NCI-H82 treated with DMSO at 0.1 percent for 48 hours (cell line): ENCODE measurements around the gene COA5.

ENCODE experiments used
- DNase-seq: peaks from one replicate; lab custom pipeline; 2025; ENCODE audit not compliant: unreplicated experiment; lab: John Stamatoyannopoulos, UW

The COA5 gene

DNA sequence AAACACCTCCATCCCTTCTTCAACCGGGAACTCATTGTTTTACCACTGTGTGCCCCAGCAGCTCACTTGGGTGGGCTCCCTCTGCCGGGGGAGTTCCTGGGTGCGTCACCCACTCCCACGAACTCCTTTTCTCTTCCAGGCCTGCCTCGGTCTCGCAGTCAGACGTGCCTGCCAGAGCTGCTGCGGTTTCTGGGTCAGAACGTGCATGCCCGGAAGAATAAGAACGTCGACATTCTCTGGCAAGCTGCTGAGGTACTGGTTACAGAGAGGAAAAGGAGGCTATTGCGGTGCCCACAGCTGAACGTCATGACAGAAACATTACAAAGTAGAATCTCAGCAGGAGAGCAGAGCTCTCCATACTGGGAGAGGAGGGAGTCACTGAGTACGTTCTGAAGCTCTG lies 35.6 kb downstream of the COA5 start:
- no peak for DNase-seq

DNA sequence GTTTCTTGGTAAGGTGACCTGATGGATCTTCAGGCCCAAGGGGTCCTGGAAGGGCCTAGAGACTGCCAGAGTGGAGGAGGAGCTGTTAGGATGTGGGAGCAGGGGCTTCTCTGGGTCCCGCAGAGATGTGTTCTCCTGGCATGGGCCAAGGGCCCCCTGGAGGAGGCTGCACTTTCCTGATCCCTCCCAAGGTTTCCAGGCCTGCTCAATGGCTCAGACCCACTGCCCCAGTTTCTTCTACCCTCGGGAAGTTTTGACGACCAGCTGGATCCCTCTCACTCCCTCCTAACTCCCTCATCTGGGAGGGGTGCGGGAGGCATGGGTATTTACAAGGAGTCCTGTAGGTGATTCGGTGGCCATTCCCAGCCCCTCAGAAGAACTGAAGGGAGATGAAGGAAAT lies 36.1 kb downstream of the COA5 start:
- no peak for DNase-seq

DNA sequence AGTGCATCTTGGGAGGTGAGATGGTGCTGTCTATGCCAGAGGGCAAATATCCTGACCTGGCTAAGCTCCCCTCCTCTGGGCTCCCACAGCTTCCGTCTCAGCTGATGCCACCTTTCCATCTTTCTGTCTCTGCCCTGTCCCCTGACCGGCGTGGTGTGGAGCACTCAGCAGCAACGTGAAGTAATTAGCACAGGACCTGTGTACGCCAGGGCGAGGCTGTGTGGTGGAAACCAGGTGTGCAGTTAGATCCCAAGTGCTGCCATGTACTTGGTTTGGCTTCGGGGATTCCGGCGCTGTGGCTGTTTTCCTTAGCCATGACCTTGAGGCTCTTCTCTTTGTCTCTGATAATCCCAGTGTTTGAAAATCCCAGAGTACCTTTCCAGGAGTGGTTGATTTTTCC lies 36.5 kb downstream of the COA5 start:
- no peak for DNase-seq

DNA sequence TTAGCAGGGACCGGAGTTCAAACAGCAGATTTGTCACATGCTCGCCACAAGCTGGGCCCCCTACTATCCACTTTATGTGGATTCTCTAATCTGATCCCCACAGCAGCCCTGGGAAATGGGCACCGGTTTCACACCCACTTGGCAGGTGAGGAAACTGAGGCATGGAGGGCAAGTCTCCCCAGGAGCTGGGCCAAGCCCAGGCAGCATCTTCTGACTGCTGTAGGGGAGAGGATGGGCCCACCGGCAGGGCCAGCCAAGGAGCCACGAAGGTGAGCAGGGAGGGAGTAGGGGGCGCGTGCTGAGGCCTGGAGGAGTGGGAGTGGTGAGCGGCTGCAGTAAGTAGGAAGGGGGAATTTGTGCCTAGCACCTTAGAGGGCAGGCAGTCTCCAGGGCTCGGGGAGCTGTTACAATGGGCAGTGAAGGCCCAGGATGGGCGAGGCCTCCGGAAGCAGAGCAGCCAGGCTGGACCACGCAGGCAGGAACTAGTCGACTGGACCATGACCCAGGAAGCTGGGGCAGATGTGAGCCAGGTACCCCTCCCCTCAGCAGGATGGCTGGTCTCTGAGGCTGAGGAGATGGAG lies 37.1 kb downstream of the COA5 start:
- no peak for DNase-seq

DNA sequence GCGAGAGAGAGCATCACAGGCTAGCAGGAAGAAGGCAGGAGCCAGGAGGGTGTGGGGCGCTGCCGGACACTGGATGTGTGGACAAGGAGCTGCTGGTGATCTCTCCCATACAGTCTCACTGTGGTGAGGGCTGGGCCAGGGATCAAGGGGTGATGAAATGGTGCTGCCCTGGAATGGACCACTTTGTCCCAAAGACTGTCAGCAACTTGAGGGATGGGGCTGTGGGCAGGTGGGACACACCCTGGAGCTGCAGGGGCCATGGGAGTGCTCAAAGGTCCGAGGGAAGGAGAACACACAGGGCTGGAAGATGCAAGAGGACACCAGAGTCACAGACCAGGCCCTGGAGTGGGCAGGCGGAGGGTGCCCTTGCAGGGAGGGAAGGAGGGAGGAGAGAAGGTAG lies 38.0 kb downstream of the COA5 start:
- DNase-seq, result no peak

DNA sequence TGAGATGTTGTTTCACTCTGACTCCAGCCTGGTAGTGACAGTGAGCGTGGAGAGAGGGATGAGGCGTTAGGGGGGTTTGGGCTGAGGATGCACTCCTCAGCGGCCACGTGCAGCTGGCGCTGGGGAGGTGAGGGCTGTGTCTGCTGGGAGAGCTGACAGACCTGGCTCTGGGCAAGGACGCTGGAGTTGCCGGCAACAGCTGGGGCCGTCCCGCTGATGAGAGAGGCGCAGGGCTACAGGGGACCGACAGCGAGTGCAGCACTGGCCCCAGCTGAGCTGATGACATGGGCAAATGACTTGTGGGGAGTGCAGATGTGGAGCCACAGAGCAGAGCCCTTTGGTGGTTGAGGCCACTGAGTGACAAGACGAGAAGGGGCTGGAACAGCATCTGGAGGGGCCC lies 38.4 kb downstream of the COA5 start:
- no peak for DNase-seq

DNA sequence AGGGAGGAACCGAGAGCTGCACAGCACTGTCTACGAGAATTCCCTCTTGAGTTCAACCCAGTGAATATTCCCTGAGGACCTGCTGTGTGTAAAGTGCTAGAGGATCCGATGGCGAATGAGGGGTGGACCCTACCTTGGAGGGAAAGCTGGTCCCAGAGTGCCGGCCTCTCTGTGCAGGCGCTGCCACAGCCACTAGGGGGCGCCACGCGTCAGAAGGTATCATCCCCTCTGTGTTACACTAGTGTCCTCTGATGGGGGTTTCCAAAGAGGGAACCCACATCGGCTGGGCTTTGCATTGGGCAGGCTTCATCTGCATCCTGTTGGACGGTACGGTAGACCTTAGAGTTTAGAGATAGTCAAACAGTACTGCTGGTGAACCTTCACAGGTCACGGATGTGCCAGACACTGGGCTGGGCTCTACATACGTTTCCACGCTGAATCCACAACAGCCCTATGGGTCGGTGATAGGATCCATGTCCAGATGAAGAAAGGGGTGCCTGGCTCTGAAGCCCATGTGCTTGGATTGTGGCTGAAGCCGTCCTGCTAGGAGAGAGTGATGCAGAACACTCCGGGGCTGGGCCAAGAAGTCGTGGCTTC lies 39.0 kb downstream of the COA5 start:
- no peak for DNase-seq

DNA sequence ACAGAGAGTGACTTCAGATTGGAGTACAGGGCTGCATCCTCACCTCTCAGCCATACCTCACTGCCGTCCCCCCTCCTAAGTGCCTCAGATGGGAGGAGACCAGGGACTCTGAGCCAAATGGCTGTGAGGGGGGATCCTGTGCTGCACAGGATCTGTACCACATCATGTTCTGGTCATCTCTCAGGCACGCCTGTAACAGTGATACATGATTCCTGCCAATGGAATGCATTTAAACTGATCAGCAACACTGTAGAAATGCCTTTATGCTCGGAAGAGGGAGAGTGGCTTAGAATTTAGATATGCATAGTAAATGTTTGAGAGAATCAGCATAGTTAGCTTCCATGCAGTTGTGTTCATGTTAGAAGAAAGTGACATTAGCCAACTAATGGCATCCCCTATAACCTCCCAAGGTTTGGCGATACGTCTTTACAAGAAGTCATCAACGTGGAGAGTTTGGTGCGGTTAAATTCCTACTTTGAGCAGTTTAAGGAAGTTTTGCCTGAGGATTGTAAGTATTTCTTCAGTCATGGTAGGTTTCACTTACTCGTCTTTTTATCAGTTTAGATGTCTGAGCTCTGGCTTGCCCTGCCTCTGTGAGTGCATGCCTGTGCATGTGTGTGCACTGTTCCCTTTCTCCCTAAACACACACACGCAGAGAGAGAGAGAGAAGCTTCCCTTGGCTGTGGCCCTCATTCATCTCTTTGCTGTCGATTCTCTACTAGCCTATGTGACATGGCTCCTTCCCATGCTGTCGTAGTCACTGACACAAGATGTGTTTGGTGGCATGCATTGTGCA lies 40.0 kb downstream of the COA5 start:
- DNase-seq, result no peak

DNA sequence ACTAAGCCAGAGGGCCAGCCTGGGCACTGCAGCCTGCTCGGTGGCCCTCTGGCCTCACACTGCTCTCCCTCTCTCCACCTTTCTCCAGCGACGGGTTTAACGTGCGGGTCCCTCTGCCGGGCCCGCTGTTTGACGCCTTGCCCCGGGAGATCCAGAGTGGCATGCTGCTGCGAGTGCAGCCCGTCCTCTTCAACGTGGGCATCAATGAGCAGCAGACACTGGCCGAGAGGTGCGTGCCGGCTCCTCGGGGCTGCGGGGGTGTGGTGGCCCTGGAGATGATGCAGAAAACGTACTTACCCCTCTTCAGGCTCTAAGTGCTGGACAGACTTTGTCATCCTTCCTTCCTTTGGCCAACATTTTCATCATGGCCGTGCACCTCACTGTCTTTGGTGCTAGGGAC lies 42.4 kb downstream of the COA5 start:
- DNase-seq, result no peak

DNA sequence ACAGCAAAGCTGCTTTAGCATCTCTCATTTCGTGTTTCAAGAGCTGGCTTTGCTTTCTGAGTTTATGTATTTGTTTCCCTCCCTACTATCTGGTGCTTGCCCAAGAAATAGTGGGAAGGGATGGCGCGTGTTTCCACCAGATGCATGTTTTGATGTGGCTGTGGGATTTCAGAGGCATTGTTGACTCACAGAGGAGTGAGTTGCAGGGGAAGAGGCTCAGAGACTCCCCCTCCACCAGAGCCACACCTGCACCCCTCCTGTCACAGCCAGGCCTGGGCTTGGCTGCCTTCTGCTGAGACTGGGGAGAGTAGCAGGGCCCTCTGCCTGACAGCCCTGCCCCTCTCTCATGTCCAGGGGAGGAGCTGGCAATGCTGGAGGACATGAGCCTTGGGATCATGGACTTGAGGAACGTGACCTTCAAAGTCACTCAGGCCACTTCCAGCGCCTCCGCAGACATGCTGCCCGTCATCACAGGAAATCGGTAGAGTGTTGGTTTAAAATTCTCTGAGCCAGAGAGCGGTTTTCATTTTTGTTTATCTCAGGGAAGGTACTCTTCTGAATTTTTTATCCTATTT lies 42.9 kb downstream of the COA5 start:
- no peak for DNase-seq

DNA sequence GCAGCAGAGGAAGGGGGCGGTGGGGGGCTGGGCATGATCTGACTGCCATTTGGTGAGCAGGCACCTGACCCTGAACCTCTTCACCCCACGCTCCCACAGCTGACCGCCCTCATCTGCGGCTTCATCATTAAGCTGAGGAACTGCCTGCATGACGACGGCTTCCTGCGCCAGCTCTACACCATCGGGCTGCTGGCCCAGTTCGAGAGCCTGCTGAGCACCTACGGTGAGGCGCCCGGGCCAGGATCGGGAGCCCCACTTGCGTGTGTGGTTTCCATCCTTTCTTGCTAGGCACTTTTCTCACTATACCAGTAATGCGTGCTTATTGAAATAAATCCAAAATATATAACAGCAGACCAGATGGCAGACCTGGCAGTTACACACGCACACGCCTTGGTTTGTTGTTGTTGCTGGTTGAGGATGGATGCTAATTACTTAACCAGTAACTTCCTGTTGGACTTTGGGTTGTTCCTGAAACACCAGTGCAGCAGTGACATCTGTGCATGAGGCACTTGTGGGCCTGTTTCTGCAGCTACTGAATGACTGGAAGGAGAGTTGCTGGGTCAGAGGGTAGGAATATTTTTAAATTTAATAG lies 43.7 kb downstream of the COA5 start:
- no peak for DNase-seq

DNA sequence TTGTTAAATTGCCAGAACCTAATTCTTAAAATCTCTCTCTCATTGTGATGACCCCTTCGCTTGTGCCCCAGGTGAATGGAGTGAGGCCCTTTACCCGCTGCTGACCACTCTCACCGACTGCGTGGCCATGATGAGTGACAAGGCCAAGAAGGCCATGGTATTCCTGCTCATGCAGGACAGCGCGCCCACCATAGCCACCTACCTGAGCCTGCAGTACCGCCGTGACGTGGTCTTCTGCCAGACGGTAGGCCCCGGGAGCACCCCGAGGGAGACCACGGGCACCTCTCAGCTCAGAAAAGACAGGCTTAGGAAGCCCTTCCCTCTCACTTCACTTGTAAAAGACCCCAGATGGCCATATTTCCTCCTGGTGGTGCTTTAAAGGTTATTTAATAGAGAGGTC lies 44.9 kb downstream of the COA5 start:
- no peak for DNase-seq

DNA sequence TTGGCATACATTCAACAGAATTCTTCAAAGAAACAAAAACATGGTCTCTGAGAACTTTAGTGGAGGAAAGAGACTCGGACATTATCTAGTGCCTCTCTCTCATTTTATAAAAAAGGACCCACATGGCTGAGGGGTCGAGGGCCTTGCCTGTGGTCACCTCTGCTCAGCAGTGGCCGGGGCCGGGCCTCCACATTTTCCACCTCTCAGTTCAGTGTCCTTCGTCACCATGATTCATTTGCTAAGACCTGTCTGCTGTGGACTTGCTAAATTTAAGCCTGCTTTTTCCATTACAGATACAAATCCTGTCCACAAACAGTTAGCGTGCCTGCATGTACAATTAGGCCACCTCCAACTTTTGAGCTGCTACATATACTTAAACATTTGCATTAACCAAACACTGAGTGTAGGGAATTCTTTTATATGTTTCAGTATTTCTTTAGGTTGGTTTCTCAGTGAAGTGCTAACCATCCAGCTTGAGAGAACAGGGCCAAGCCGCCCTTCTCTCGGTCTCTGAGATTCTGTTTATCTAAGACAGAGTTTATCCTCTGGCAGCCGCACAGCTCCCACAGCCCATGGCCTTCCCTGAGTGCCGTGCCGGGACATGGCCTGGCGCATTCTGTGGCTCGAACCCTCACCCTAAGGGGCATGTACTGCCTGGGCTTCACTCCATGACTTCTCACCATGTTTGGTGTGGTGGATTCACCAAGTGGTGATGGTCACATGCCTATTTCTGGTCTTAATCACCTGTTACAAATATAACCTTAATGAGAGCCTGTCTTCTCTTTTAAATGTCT lies 46.2 kb downstream of the COA5 start:
- no peak for DNase-seq

DNA sequence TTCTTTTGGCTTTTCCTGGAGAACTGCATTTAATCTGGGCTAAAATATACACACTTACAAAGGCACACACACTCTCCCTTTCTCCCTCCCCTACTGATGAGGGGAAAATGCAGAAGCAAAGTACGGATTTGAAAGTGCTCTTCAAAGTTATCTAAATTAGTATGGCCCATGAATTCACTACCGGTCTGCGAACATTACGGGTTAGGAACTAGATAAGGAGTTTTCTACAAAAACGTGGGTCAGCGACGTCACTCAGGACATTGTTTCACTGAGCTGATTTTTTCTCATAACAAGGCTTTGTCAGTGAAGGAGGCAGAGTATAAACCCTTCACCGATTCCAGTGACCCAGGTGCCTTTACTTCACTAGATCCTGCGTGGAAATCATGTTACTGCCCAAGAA lies 47.3 kb downstream of the COA5 start:
- no peak for DNase-seq

DNA sequence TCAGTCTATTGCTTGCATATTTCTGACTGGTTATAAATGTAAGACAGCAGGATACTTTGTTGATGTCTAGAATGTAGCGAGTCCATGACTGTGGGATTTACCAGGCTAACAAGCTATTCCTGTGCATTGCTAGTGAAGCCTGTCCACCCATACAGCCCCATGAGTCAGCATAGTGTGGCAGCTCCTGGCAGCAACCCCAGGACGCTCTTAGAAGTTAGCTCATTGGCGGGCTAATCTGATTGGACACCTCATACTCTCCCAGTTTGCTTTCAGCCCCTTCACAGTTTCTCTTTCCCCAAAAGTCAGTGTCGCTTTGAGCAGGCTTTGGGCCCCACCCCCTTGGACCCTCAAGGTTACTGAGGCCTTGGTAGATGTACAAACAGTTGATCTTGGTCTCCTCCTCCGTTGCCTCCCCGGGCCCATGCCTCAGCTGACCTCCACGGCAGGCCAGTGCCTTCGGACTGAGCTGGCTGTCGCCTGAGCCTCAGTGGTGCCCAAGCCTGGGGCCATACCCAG lies 48.0 kb downstream of the COA5 start:
- DNase-seq, result no peak

DNA sequence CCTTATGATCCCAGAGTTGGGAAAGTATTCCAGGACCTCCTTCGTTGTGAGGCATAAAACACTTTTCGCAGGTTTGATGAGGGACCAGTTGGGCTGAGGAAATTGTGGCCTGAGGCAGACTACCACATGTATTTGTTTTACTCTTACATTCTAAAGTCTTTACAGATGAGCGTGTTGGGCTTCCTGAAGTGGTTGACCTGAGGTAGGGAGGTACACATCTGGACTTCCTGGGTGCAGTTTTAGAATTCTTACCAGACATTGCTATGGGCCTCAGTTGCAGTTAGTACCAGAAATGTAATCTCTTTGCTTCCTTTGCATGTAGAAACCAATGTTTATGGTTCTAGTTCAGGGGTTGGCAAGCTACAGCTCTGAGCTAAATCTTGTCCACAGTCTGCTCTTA lies 48.7 kb downstream of the COA5 start:
- DNase-seq, result no peak

DNA sequence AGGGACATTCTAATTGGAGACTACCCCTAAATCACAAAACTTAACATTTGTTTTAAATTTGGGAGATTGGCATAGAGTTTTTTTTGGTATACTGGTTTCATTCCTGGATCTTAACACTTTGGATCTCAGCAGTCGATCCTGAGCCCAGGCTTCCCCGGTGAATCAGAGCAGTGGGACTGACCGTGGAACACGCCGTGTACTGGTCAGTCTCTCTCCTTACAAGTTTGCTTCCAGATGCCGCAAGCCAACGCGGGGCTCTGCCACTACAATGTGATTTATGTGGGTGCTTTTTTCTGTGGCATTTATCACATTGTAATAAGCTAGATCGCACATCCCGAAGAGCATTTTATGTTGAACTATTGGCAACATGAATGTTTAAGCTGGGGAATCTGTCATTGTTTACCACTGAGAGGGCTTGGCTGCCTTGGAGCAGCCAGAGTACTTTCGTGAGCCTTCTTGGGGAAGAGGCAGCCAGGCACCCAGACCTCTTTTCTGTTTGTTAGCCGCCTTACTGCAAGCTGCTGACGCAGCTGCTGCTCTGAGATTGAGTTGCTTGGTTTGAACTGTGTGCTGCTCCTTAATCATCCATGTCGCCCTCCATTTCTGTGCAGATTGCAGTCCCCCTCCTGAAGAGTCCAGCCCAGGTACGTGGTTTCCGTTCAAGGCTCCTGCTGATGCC lies 49.3 kb downstream of the COA5 start:
- DNase-seq, result no peak

DNA sequence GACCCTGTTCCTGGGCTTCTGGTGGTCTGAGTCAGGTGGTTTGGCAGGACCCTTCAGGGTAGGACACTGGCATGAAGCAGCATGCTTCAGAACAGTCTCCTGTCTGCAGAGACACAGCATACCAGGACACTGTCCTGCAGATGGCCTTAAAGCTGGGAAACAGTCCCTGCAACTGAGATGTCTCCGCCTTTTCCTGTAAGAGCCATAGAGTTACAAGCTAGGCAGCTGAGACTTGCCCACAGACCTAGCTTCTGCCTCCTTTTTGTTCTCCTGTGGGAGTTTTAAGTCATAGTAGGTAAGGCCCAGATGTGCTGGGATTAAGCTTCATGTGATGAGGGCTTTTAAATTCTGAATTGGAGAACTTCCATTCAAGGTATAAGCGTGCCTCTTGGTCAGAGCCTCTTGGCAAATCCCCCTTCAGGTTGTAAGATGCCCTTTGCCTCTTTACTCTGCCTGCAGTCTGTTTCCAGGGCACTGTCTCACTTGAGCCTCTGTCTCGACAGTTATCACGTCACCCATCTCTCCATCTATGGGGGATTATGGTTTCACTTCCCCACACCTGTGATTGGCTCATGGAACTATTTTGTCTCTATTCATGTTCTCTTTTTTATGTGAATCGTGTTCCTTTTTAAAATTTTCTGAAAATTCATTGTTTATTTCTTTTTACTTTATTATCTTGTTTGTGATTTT lies 51.8 kb downstream of the COA5 start:
- no peak for DNase-seq

DNA sequence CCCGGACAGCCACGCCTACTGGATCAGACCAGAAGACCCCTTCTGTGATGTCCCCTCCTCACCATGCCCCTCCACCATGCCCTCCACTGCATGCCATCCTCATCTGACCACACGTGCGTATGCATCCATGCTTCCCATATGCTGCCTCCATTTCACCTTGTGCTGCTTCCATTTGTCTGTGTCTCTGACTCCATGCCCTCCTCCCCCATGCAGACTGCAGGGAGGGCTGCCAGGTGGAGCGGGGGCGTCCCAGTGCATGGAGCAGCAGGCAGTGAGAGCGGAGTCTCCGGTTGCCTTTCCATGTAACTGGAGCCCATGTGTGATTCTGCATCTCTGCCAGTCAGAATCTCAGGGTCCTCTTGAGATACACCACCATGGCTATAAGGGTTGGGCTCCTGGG lies 52.6 kb downstream of the COA5 start:
- DNase-seq, result no peak
